Measurements from ENCODE around the gene PARS2.

PARS2 gene

GRCh38 chr1:54767526-54767925 is 3.2 kb upstream of the PARS2 start:
- no peaks in the 10 kb centered on the region for H3K36me3 ChIP-seq (ENCODE audit: insufficient read depth, low read length)
- H3K9me3 ChIP-seq (ENCODE audit: control insufficient read depth, insufficient read depth, low read length), result no peaks in the 10 kb centered on the region
- H3K9ac ChIP-seq (ENCODE audit: low read depth, low read length), result no peak overlapping the region
- no peaks in the 10 kb centered on the region for H3K4me1 ChIP-seq (ENCODE audit: insufficient read depth, low read length)

- Histone ChIP-seq H3K4me1 (ENCODE audit: insufficient read depth, low read length) (no peaks in the 10 kb centered on the region), H3K36me3 (ENCODE audit: insufficient read depth, low read length) (no peaks in the 10 kb centered on the region), H3K9me3 (ENCODE audit: control insufficient read depth, insufficient read depth, low read length) (no peaks in the 10 kb centered on the region), H3K9ac (ENCODE audit: low read depth, low read length) (no peak overlapping the region)
These were observed 2.4 kb upstream of the PARS2 start for GRCh38 chr1:54766726-54767125.

GRCh38 chr1:54764922-54765561 is 719 bp upstream of the PARS2 start:
- Histone ChIP-seq H3K36me3 (ENCODE audit: insufficient read depth, low read length) (no peaks in the 10 kb centered on the region), H3K9me3 (ENCODE audit: control insufficient read depth, insufficient read depth, low read length) (no peaks in the 10 kb centered on the region), H3K9ac (ENCODE audit: low read depth, low read length) (peak overlapping the region; percentile 60; the same call in 1 of the 2 replicates), H3K4me1 (ENCODE audit: insufficient read depth, low read length) (no peaks in the 10 kb centered on the region)

GRCh38 chr1:54763816-54764132 is 549 bp downstream of the PARS2 start:
- Histone ChIP-seq H3K4me1 (ENCODE audit: insufficient read depth, low read length) (no peaks in the 10 kb centered on the region), H3K9ac (ENCODE audit: low read depth, low read length) (peak overlapping the region; percentile 94), H3K9me3 (ENCODE audit: control insufficient read depth, insufficient read depth, low read length) (no peaks in the 10 kb centered on the region), H3K36me3 (ENCODE audit: insufficient read depth, low read length) (no peaks in the 10 kb centered on the region; the same call in 1 of the 2 replicates)

GRCh38 chr1:54758678-54759348 is 5.5 kb downstream of the PARS2 start:
- Histone ChIP-seq H3K36me3 (ENCODE audit: insufficient read depth, low read length) (peaks cover 2% of the 10 kb centered on the region; the same call in 1 of the 2 replicates), H3K9me3 (ENCODE audit: control insufficient read depth, insufficient read depth, low read length) (no peaks in the 10 kb centered on the region), H3K9ac (ENCODE audit: low read depth, low read length) (no peak overlapping the region), H3K4me1 (ENCODE audit: insufficient read depth, low read length) (no peaks in the 10 kb centered on the region)

GRCh38 chr1:54757833-54758232 is 6.5 kb downstream of the PARS2 start:
- H3K36me3 ChIP-seq (ENCODE audit: insufficient read depth, low read length), result peaks cover 2% of the 10 kb centered on the region; the same call in 1 of the 2 replicates
- no peaks in the 10 kb centered on the region for H3K4me1 ChIP-seq (ENCODE audit: insufficient read depth, low read length)
- H3K9me3 ChIP-seq (ENCODE audit: control insufficient read depth, insufficient read depth, low read length), result no peaks in the 10 kb centered on the region
- H3K9ac ChIP-seq (ENCODE audit: low read depth, low read length), result no peak overlapping the region

GRCh38 chr1:54754486-54755285 is 9.6 kb downstream of the PARS2 start:
- Histone ChIP-seq H3K9me3 (ENCODE audit: control insufficient read depth, insufficient read depth, low read length) (no peaks in the 10 kb centered on the region), H3K9ac (ENCODE audit: low read depth, low read length) (no peak overlapping the region), H3K36me3 (ENCODE audit: insufficient read depth, low read length) (peaks cover 2% of the 10 kb centered on the region; the same call in 1 of the 2 replicates), H3K4me1 (ENCODE audit: insufficient read depth, low read length) (no peaks in the 10 kb centered on the region)

GRCh38 chr1:54754045-54754444 is 10.3 kb downstream of the PARS2 start:
- H3K36me3 ChIP-seq (ENCODE audit: insufficient read depth, low read length), result peaks cover 2% of the 10 kb centered on the region; the same call in 1 of the 2 replicates
- H3K4me1 ChIP-seq (ENCODE audit: insufficient read depth, low read length), result no peaks in the 10 kb centered on the region
- H3K9me3 ChIP-seq (ENCODE audit: control insufficient read depth, insufficient read depth, low read length), result no peaks in the 10 kb centered on the region
- no peak overlapping the region for H3K9ac ChIP-seq (ENCODE audit: low read depth, low read length)

GRCh38 chr1:54751426-54751825 is 12.9 kb downstream of the PARS2 start:
- Histone ChIP-seq H3K9ac (ENCODE audit: low read depth, low read length) (no peak overlapping the region), H3K36me3 (ENCODE audit: insufficient read depth, low read length) (no peaks in the 10 kb centered on the region), H3K4me1 (ENCODE audit: insufficient read depth, low read length) (no peaks in the 10 kb centered on the region), H3K9me3 (ENCODE audit: control insufficient read depth, insufficient read depth, low read length) (no peaks in the 10 kb centered on the region)

GRCh38 chr1:54750596-54750995 is 13.7 kb downstream of the PARS2 start:
- Histone ChIP-seq H3K9ac (ENCODE audit: low read depth, low read length) (no peak overlapping the region), H3K4me1 (ENCODE audit: insufficient read depth, low read length) (no peaks in the 10 kb centered on the region), H3K36me3 (ENCODE audit: insufficient read depth, low read length) (no peaks in the 10 kb centered on the region), H3K9me3 (ENCODE audit: control insufficient read depth, insufficient read depth, low read length) (no peaks in the 10 kb centered on the region)

GRCh38 chr1:54748094-54748835 is 16.1 kb downstream of the PARS2 start:
- Histone ChIP-seq H3K9me3 (ENCODE audit: control insufficient read depth, insufficient read depth, low read length) (no peaks in the 10 kb centered on the region), H3K4me1 (ENCODE audit: insufficient read depth, low read length) (no peaks in the 10 kb centered on the region), H3K9ac (ENCODE audit: low read depth, low read length) (no peak overlapping the region), H3K36me3 (ENCODE audit: insufficient read depth, low read length) (no peaks in the 10 kb centered on the region)

GRCh38 chr1:54745864-54746263 is 18.5 kb downstream of the PARS2 start:
- no peaks in the 10 kb centered on the region for H3K9me3 ChIP-seq (ENCODE audit: control insufficient read depth, insufficient read depth, low read length)
- H3K36me3 ChIP-seq (ENCODE audit: insufficient read depth, low read length), result peaks cover 6% of the 10 kb centered on the region; the same call in 1 of the 2 replicates
- H3K4me1 ChIP-seq (ENCODE audit: insufficient read depth, low read length), result no peaks in the 10 kb centered on the region
- H3K9ac ChIP-seq (ENCODE audit: low read depth, low read length), result no peak overlapping the region

GRCh38 chr1:54745274-54745673 is 19.0 kb downstream of the PARS2 start:
- H3K36me3 ChIP-seq (ENCODE audit: insufficient read depth, low read length), result peaks cover 6% of the 10 kb centered on the region; the same call in 1 of the 2 replicates
- H3K9me3 ChIP-seq (ENCODE audit: control insufficient read depth, insufficient read depth, low read length), result no peaks in the 10 kb centered on the region
- no peak overlapping the region for H3K9ac ChIP-seq (ENCODE audit: low read depth, low read length)
- no peaks in the 10 kb centered on the region for H3K4me1 ChIP-seq (ENCODE audit: insufficient read depth, low read length)

GRCh38 chr1:54744696-54745095 is 19.6 kb downstream of the PARS2 start:
- H3K36me3 ChIP-seq (ENCODE audit: insufficient read depth, low read length), result peaks cover 7% of the 10 kb centered on the region
- H3K9ac ChIP-seq (ENCODE audit: low read depth, low read length), result no peak overlapping the region
- H3K9me3 ChIP-seq (ENCODE audit: control insufficient read depth, insufficient read depth, low read length), result no peaks in the 10 kb centered on the region
- no peaks in the 10 kb centered on the region for H3K4me1 ChIP-seq (ENCODE audit: insufficient read depth, low read length)
